HCT116 (cell line): ENCODE measurements around the gene PLPPR3. TPM values are rescaled to one million over a fixed set of nuclear protein-coding genes. Genes with fewer than 3 reads are reported as not detected.

Experiments
- ATAC-seq: fragments of 200-7000 bp; cut with Tn5 transposase; 2 replicates; pipeline ENCODE4 v1.9.1; 2020; ENCODE audit warnings: mild to moderate bottlenecking, moderate library complexity
- BruUV-seq: library from RNA; stranded (reverse); fragments of 400-500 nt; replicated peaks from 2 replicates; lab custom pipeline; 2021; lab: Mats Ljungman, UMichigan
- CTCF ChIA-PET: fragments of 300-600 bp; sonication (Branson Sonifier 250); formaldehyde crosslinking; loops from one replicate; lab custom pipeline; 2021; ENCODE audit warnings: antibody characterized with exemption; lab: Charles Lee
- POLR2A ChIA-PET: fragments of 300-600, 350-600 bp; sonication (Branson Sonifier 250); formaldehyde crosslinking; loops from one replicate; lab custom pipeline; 2021; ENCODE audit warnings: antibody characterized with exemption; lab: Charles Lee
- RAD21 ChIA-PET, 2 experiments: fragments of 300-600 bp; sonication (Branson Sonifier 250); formaldehyde crosslinking; loops; one replicate each; lab custom pipeline; 2023; ENCODE audit warnings: low total read pairs in 2 of 2; ENCODE audit not compliant: uncharacterized antibody in 2 of 2, unreplicated experiment in 2 of 2, low non-redundant PET in 1 of 2; lab: Charles Lee
- DNase-seq: peaks from one replicate; pipeline ENCODE4 v3.0.0-alpha.2; 2010; ENCODE audit warnings: low read depth, low spot score
- H2AFZ ChIP-seq: fragments of 200-600 bp; shearing (Covaris generic), sonication (generic); 2 replicates; pipeline ENCODE4 v1.6.1; 2017; ENCODE audit warnings: low read depth, mixed run types, mixed read lengths, antibody characterized with exemption, low read length; ENCODE audit not compliant: poor library complexity, severe bottlenecking
- H3K27ac ChIP-seq: 2 replicates; pipeline ENCODE4 v1.5.1; 2012; ENCODE audit warnings: low read depth, low read length
- H3K27me3 ChIP-seq: fragments of 200-600 bp; sonication (generic); 2 replicates; pipeline ENCODE4 v1.6.1; 2016; ENCODE audit warnings: mixed run types, low read length, mixed read lengths; ENCODE audit not compliant: insufficient read depth
- H3K36me3 ChIP-seq, 2 experiments: fragments of 200-500 bp in 1 of 2; fragments of 200-600 bp in 1 of 2; sonication (Bioruptor generic) in 1 of 2; sonication (generic) in 1 of 2; 2 replicates each; pipeline versions ENCODE4 v1.5.1 to v1.6.1; 2014 to 2016; ENCODE audit warnings: low read length in 2 of 2, inconsistent platforms in 1 of 2, mixed read lengths in 1 of 2, mixed run types in 1 of 2; ENCODE audit not compliant: insufficient read depth in 2 of 2, control insufficient read depth in 1 of 2
- H3K4me1 ChIP-seq, 2 experiments: fragments of 200-600 bp in 1 of 2; sonication (generic) in 1 of 2; 2 replicates each; pipeline versions ENCODE4 v1.5.1 to v1.6.1; 2012 to 2017; ENCODE audit warnings: low read length in 2 of 2, inconsistent platforms in 1 of 2, mild to moderate bottlenecking in 1 of 2, mixed read lengths in 1 of 2, mixed run types in 1 of 2, moderate library complexity in 1 of 2; ENCODE audit not compliant: insufficient read depth in 2 of 2, control insufficient read depth in 1 of 2
- H3K4me2 ChIP-seq: fragments of 200-600 bp; sonication (generic); 2 replicates; pipeline ENCODE4 v1.6.1; 2017; ENCODE audit warnings: mixed run types, low read length, mixed read lengths
- H3K4me3 ChIP-seq, 2 experiments: fragments of 200-600 bp in 1 of 2; sonication (generic) in 1 of 2; replicated peaks in 1 of 2; 2 replicates each; pipeline ENCODE4 v1.5.1; 2011 to 2016; ENCODE audit warnings: low read length in 2 of 2, control low read depth in 1 of 2, low read depth in 1 of 2, mild to moderate bottlenecking in 1 of 2, mixed read lengths in 1 of 2, mixed run types in 1 of 2
- H3K79me2 ChIP-seq: fragments of 200-600 bp; sonication (generic); 2 replicates; pipeline ENCODE4 v1.6.1; 2017; ENCODE audit warnings: mild to moderate bottlenecking, mixed run types, low read length, moderate library complexity, mixed read lengths; ENCODE audit not compliant: insufficient read depth
- H3K9ac ChIP-seq: fragments of 200-600 bp; sonication (generic); 2 replicates; pipeline ENCODE4 v1.6.1; 2016; ENCODE audit warnings: low read length, mixed read lengths
- H3K9me2 ChIP-seq: fragments of 200-600 bp; sonication (generic), shearing (Covaris generic); 2 replicates; pipeline ENCODE4 v1.6.1; 2017; ENCODE audit warnings: mixed run types, mild to moderate bottlenecking, moderate library complexity; ENCODE audit not compliant: insufficient read depth
- H3K9me3 ChIP-seq, 2 experiments: fragments of 200-500 bp in 1 of 2; fragments of 200-600 bp in 1 of 2; sonication (Bioruptor generic) in 1 of 2; sonication (generic) in 1 of 2; 2 replicates each; pipeline ENCODE4 v1.6.1; 2014 to 2017; ENCODE audit warnings: low read length in 2 of 2, mixed read lengths in 2 of 2, inconsistent platforms in 1 of 2, low read depth in 1 of 2, mild to moderate bottlenecking in 1 of 2, mixed run types in 1 of 2, moderate library complexity in 1 of 2; ENCODE audit not compliant: control insufficient read depth in 1 of 2, insufficient read depth in 1 of 2
- H4K20me1 ChIP-seq: fragments of 200-600 bp; sonication (generic), shearing (Covaris generic); 2 replicates; pipeline ENCODE4 v1.6.1; 2017; ENCODE audit warnings: mixed run types, mild to moderate bottlenecking, moderate library complexity; ENCODE audit not compliant: insufficient read depth
- CBX3 ChIP-seq: IDR thresholded peaks from 2 replicates; pipeline ENCODE4 v1.6.1; 2012; ENCODE audit warnings: low read depth
- CEBPB ChIP-seq: IDR thresholded peaks from 2 replicates; pipeline ENCODE4 v1.6.1; 2012; ENCODE audit warnings: low read depth
- ELF1 ChIP-seq: IDR thresholded peaks from 2 replicates; pipeline ENCODE4 v1.6.1; 2012; ENCODE audit warnings: low read depth, borderline replicate concordance
- EZH2 ChIP-seq: fragments of 200-600 bp; sonication (generic); IDR thresholded peaks from 2 replicates; pipeline ENCODE4 v1.6.1; 2017; ENCODE audit warnings: antibody characterized with exemption, mixed run types
- FOSL1 ChIP-seq: IDR thresholded peaks from 2 replicates; pipeline ENCODE4 v1.6.1; 2012; ENCODE audit warnings: low read depth
- SIN3A ChIP-seq: IDR thresholded peaks from 2 replicates; pipeline ENCODE4 v1.6.1; 2012; ENCODE audit warnings: low read depth
- SP1 ChIP-seq: IDR thresholded peaks from 2 replicates; pipeline ENCODE4 v1.6.1; 2012; ENCODE audit warnings: low read depth
- YY1 ChIP-seq: IDR thresholded peaks from 2 replicates; pipeline ENCODE4 v1.6.1; 2011; ENCODE audit warnings: low read length, low read depth, moderate library complexity, mild to moderate bottlenecking; ENCODE audit not compliant: insufficient replicate concordance; ENCODE audit errors: extremely low read depth
- intact Hi-C: fragments of 100-400 bp; cut with micrococcal nuclease; formaldehyde crosslinking; loops from 2 replicates; pipeline ENCODE4 v1.10.0; 2022
- total RNA-seq: library from RNA; stranded (reverse); gene quantifications from one replicate; pipeline ENCODE4 v1.2.1, GENCODE V29; 2021; ENCODE audit not compliant: unreplicated experiment
- TF ChIP-seq, protein P1 (sequence below): IDR thresholded peaks from 2 replicates; pipeline ENCODE4 v1.6.1; 2012
- TF ChIP-seq, protein P2 (sequence below): IDR thresholded peaks from 2 replicates; pipeline ENCODE4 v1.6.1; 2012; ENCODE audit warnings: low read depth
- TF ChIP-seq, protein P3 (sequence below): IDR thresholded peaks from 2 replicates; pipeline ENCODE4 v1.6.1; 2012

Gene PLPPR3
- total RNA-seq, 1 experiment from 2014 or later: 0.27 TPM

DNA sequence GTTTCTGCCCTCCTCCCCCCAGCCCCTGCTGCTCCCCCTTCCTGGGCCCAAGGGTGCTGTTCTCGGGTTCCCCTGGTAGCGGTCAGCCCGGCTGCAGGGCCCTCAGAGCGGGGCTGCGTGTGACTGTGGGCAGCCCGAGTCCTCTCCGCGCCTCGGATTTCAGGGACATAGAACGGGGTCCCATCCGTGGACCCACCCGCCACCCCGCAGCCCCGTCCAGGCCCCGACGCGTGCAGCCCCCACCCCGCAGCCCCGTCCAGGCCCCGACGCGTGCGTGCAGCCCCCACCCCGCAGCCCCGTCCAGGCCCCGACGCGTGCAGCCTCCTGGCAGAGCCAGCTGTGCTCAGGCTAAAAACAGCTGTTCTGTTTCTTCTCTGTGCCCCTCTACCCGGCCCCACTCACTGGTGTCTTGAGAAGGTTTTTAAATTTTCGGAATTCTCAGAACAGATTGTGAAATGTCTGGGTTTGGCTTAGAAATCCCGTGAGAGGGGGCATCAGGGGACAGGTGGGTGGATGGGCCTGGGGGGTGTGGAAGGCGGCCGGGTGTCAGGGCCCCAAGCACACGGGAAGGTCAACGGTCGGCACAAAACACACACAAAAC lies 13.6 kb upstream of the PLPPR3 start:
- no peak for DNase-seq
- ChIA-PET POLR2A (no interaction called here), CTCF (no interaction called here), RAD21 (no interaction called here)
- no peaks in the 10 kb centered on the region for H3K36me3 ChIP-seq
- H3K4me2 ChIP-seq: no peak overlapping the region
- H4K20me1 ChIP-seq: no peaks in the 10 kb centered on the region
- TF ChIP-seq ELF1 (no peak), FOSL1 (no peak), EZH2 (no peak), SP1 (no peak), CEBPB (no peak), YY1 (no peak), CBX3 (no peak), SIN3A (no peak)
- TF ChIP-seq, protein P1, sequence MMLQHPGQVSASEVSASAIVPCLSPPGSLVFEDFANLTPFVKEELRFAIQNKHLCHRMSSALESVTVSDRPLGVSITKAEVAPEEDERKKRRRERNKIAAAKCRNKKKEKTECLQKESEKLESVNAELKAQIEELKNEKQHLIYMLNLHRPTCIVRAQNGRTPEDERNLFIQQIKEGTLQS: no peak
- TF ChIP-seq, protein P2, sequence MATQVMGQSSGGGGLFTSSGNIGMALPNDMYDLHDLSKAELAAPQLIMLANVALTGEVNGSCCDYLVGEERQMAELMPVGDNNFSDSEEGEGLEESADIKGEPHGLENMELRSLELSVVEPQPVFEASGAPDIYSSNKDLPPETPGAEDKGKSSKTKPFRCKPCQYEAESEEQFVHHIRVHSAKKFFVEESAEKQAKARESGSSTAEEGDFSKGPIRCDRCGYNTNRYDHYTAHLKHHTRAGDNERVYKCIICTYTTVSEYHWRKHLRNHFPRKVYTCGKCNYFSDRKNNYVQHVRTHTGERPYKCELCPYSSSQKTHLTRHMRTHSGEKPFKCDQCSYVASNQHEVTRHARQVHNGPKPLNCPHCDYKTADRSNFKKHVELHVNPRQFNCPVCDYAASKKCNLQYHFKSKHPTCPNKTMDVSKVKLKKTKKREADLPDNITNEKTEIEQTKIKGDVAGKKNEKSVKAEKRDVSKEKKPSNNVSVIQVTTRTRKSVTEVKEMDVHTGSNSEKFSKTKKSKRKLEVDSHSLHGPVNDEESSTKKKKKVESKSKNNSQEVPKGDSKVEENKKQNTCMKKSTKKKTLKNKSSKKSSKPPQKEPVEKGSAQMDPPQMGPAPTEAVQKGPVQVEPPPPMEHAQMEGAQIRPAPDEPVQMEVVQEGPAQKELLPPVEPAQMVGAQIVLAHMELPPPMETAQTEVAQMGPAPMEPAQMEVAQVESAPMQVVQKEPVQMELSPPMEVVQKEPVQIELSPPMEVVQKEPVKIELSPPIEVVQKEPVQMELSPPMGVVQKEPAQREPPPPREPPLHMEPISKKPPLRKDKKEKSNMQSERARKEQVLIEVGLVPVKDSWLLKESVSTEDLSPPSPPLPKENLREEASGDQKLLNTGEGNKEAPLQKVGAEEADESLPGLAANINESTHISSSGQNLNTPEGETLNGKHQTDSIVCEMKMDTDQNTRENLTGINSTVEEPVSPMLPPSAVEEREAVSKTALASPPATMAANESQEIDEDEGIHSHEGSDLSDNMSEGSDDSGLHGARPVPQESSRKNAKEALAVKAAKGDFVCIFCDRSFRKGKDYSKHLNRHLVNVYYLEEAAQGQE: no peak
- TF ChIP-seq, protein P3, sequence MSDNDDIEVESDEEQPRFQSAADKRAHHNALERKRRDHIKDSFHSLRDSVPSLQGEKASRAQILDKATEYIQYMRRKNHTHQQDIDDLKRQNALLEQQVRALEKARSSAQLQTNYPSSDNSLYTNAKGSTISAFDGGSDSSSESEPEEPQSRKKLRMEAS: no peak
- no peak overlapping the region for H3K27ac ChIP-seq
- H3K9ac ChIP-seq: no peak overlapping the region
- no peaks in the 10 kb centered on the region for H3K79me2 ChIP-seq
- no peak overlapping the region for H2AFZ ChIP-seq
- intact Hi-C loops: no loop called here
- H3K4me3 ChIP-seq: no peak overlapping the region
- no peaks in the 10 kb centered on the region for H3K9me2 ChIP-seq
- H3K9me3 ChIP-seq: no peaks in the 10 kb centered on the region
- no peaks in the 10 kb centered on the region for H3K27me3 ChIP-seq
- no peak for ATAC-seq
- no peaks in the 10 kb centered on the region; a peak in 1 of 4 replicates for H3K4me1 ChIP-seq
- BruUV-seq: no TSS peak
